ENCODE data around the gene SNED1. TPM values are rescaled to one million over a fixed set of nuclear protein-coding genes. Genes with fewer than 3 reads are reported as not detected.
A peak's percentile ranks its signal among the peaks of the same experiment; 100 is the strongest.

SNED1 gene
- total RNA-seq, 4 donors from 2014 or later, result 5.6 to 31.9 (median 13.2) TPM

DNA sequence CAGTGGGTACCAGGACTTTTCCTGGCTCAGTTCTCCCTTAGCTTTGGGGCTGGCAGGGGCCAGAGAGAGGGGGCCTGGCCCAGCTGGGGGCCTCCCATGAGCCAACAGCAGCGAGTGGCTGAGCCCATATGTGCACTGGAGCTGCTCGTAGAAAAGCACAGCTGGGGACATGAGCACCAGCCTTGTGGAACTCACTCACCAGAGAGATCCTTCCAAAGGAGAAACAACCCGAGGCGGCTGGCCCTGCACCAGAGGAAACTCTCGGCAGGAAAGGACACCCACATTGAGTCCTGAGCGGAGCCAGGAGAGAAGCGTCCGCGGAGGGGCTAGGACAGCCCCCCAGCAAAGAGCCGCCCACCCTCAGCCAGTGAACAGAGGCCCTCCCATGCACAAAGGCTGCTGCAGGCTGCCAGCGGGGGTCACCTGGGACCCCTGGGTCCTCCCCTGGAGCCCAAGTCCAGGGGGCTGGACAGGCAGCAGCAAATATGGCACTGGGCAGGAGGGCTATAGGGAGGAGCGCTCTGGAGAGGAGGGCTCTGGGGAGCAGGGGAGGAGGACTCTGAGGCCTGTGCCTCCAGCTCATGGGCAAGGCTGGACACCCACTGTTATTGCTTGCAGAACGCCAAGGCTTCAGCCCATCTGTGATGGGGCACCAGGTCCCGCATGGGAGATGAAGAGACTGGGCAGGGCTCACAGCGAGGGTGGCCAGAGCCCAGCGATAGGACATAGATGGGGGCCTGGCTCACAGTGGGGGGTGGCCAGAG lies 42.1 kb upstream of the SNED1 start:
- H3K9me3 ChIP-seq, result no peaks in the 10 kb centered on the region
- H3K4me1 ChIP-seq, result peaks cover 24% of the 10 kb centered on the region
- WGBS, result 72% methylated on average over 7 of the region's 16 CpGs
- peaks cover 21% of the 10 kb centered on the region for H3K27me3 ChIP-seq
- DNase-seq (ENCODE audit: low spot score in 2 of 2), result peak in 1 of 2 donors; percentile 59
- TF ChIP-seq, protein P1, sequence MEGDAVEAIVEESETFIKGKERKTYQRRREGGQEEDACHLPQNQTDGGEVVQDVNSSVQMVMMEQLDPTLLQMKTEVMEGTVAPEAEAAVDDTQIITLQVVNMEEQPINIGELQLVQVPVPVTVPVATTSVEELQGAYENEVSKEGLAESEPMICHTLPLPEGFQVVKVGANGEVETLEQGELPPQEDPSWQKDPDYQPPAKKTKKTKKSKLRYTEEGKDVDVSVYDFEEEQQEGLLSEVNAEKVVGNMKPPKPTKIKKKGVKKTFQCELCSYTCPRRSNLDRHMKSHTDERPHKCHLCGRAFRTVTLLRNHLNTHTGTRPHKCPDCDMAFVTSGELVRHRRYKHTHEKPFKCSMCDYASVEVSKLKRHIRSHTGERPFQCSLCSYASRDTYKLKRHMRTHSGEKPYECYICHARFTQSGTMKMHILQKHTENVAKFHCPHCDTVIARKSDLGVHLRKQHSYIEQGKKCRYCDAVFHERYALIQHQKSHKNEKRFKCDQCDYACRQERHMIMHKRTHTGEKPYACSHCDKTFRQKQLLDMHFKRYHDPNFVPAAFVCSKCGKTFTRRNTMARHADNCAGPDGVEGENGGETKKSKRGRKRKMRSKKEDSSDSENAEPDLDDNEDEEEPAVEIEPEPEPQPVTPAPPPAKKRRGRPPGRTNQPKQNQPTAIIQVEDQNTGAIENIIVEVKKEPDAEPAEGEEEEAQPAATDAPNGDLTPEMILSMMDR (IDR thresholded peaks at IDR 0.05), result no peak
- TF ChIP-seq POLR2A (IDR thresholded peaks at IDR 0.05) (no peak), EP300 (IDR thresholded peaks at IDR 0.05) (no peak), POLR2AphosphoS5 (IDR thresholded peaks at IDR 0.05) (no peak)
- H3K27ac ChIP-seq, result no peak overlapping the region
- H3K4me3 ChIP-seq, result no peak overlapping the region
- no peaks in the 10 kb centered on the region for H3K36me3 ChIP-seq

- Histone ChIP-seq H3K36me3 (no peaks in the 10 kb centered on the region), H3K4me1 (peaks cover 31% of the 10 kb centered on the region), H3K9me3 (no peaks in the 10 kb centered on the region), H3K4me3 (no peak overlapping the region), H3K27ac (no peak overlapping the region), H3K27me3 (peaks cover 21% of the 10 kb centered on the region)
- WGBS, result 84% methylated on average over 16 of the region's 32 CpGs
- no peak for DNase-seq (ENCODE audit: low spot score in 2 of 2)
- TF ChIP-seq EP300 (IDR thresholded peaks at IDR 0.05) (no peak), POLR2A (IDR thresholded peaks at IDR 0.05) (no peak), POLR2AphosphoS5 (IDR thresholded peaks at IDR 0.05) (no peak)
- TF ChIP-seq, protein P1 (IDR thresholded peaks at IDR 0.05), result no peak
Measured at GRCh38 chr2:240956935-240957655, 41.3 kb upstream of the SNED1 start.

- WGBS, result 66% methylated on average over 13 of the region's 17 CpGs
- peaks cover 21% of the 10 kb centered on the region for H3K27me3 ChIP-seq
- no peak overlapping the region for H3K4me3 ChIP-seq
- H3K27ac ChIP-seq, result no peak overlapping the region
- no peak for TF ChIP-seq EP300 (IDR thresholded peaks at IDR 0.05)
- no peak for TF ChIP-seq POLR2A (IDR thresholded peaks at IDR 0.05)
- TF ChIP-seq, protein P1 (IDR thresholded peaks at IDR 0.05), result no peak
- peak in 1 of 2 donors; percentile 61 for DNase-seq (ENCODE audit: low spot score in 2 of 2)
- H3K4me1 ChIP-seq, result peaks cover 36% of the 10 kb centered on the region
- no peaks in the 10 kb centered on the region for H3K9me3 ChIP-seq
- no peaks in the 10 kb centered on the region for H3K36me3 ChIP-seq
Measured at GRCh38 chr2:240957656-240958365, 40.6 kb upstream of the SNED1 start.

DNA sequence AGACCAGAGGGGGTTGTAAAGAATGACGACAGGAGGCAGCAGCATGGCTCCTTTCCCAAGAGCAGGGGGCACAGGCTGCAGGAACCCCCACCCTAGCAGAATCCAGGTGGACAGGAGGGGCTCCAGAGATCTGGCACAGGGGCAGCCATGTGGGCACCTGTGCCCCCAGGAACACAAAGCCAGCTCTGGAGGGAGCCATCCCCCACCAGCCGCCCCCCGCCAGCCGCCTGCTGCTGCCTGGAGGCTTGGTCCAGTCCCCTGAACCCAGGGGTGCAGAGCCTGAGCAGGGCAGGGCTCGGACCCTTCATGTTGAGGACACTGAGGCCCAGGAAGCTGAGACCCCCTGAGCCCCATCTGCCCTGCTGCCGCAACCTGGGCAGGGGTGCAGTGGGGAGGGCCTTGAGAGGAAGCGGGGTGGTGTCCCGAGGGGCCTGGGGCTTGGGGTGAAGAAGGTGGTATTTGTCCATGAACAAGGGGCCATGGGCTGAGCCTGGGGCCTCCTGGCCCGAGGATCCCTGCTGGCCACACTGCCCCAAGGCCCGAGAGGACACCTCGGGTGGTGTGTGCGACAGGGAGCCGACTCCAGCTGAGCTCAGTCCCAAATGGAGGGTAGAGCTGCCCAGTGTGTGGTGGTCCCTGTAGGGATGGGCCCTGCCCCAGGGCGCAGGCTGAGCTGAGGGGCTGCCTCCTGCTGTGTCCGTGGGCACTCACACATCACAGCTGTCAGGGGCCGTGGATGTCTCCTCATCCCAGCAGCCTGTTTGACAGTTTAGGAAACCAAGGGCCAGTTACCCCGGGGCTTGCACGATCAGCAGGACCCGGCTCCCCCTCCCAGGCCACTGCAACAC lies 39.8 kb upstream of the SNED1 start:
- Histone ChIP-seq H3K4me3 (no peak overlapping the region), H3K4me1 (peaks cover 38% of the 10 kb centered on the region), H3K27me3 (peaks cover 21% of the 10 kb centered on the region), H3K9me3 (no peaks in the 10 kb centered on the region), H3K27ac (no peak overlapping the region), H3K36me3 (no peaks in the 10 kb centered on the region)
- 91% methylated on average over 9 of the region's 19 CpGs for WGBS
- no peak for DNase-seq (ENCODE audit: low spot score in 2 of 2)
- TF ChIP-seq, protein P1 (IDR thresholded peaks at IDR 0.05), result no peak
- no peak for TF ChIP-seq EP300 (IDR thresholded peaks at IDR 0.05)
- no peak for TF ChIP-seq POLR2AphosphoS5 (IDR thresholded peaks at IDR 0.05)
- TF ChIP-seq POLR2A (IDR thresholded peaks at IDR 0.05), result no peak

Measured in suprapubic skin (tissue), 4 donors.